Measurements from ENCODE around the gene EIF4G1. TPM values are rescaled to one million over a fixed set of nuclear protein-coding genes. Genes with fewer than 3 reads are reported as not detected.

EIF4G1 gene
- total RNA-seq, 1 donor from 2014 or later: 381 TPM

GRCh38 chr3:184341925-184342324 lies 27.5 kb downstream of the EIF4G1 start:
- no peak overlapping the region for H3K4me3 ChIP-seq (ENCODE audit: low read depth, low read length)
- TF ChIP-seq CTCF (IDR thresholded peaks at IDR 0.05; ENCODE audit: insufficient read depth, low read length, poor library complexity, severe bottlenecking): no peak
- no peaks in the 10 kb centered on the region for H3K27me3 ChIP-seq (ENCODE audit: control insufficient read depth, insufficient read depth, low read length)
- peaks cover 2% of the 10 kb centered on the region for H3K36me3 ChIP-seq (ENCODE audit: control insufficient read depth, insufficient read depth, low read length)
- no peak for DNase-seq (ENCODE audit: low read depth)

GRCh38 chr3:184343200-184343876 lies 28.9 kb downstream of the EIF4G1 start:
- DNase-seq (ENCODE audit: low read depth): no peak
- TF ChIP-seq CTCF (IDR thresholded peaks at IDR 0.05; ENCODE audit: insufficient read depth, low read length, poor library complexity, severe bottlenecking): no peak
- no peaks in the 10 kb centered on the region for H3K27me3 ChIP-seq (ENCODE audit: control insufficient read depth, insufficient read depth, low read length)

GRCh38 chr3:184344579-184345316 lies 30.3 kb downstream of the EIF4G1 start:
- no peak for DNase-seq (ENCODE audit: low read depth)
- Histone ChIP-seq H3K27me3 (ENCODE audit: control insufficient read depth, insufficient read depth, low read length) (no peaks in the 10 kb centered on the region), H3K36me3 (ENCODE audit: control insufficient read depth, insufficient read depth, low read length) (peaks cover 2% of the 10 kb centered on the region), H3K4me3 (ENCODE audit: low read depth, low read length) (no peak overlapping the region)
- TF ChIP-seq CTCF (IDR thresholded peaks at IDR 0.05; ENCODE audit: insufficient read depth, low read length, poor library complexity, severe bottlenecking): no peak

More at GRCh38 chr3:184343200-184343876, 28.9 kb downstream of the EIF4G1 start:
- Histone ChIP-seq H3K36me3 (ENCODE audit: control insufficient read depth, insufficient read depth, low read length) (peaks cover 2% of the 10 kb centered on the region), H3K4me3 (ENCODE audit: low read depth, low read length) (no peak overlapping the region)

GRCh38 chr3:184345317-184346144 lies 31.1 kb downstream of the EIF4G1 start:
- peak; percentile 56 for TF ChIP-seq CTCF (IDR thresholded peaks at IDR 0.05; ENCODE audit: insufficient read depth, low read length, poor library complexity, severe bottlenecking)
- peak; percentile 75 for DNase-seq (ENCODE audit: low read depth)
- no peak overlapping the region for H3K4me3 ChIP-seq (ENCODE audit: low read depth, low read length)
- H3K27me3 ChIP-seq (ENCODE audit: control insufficient read depth, insufficient read depth, low read length): no peaks in the 10 kb centered on the region
- H3K36me3 ChIP-seq (ENCODE audit: control insufficient read depth, insufficient read depth, low read length): peaks cover 2% of the 10 kb centered on the region

- TF ChIP-seq CTCF (IDR thresholded peaks at IDR 0.05; ENCODE audit: insufficient read depth, low read length, poor library complexity, severe bottlenecking): no peak
- DNase-seq (ENCODE audit: low read depth): no peak
- Histone ChIP-seq H3K36me3 (ENCODE audit: control insufficient read depth, insufficient read depth, low read length) (peaks cover 2% of the 10 kb centered on the region), H3K27me3 (ENCODE audit: control insufficient read depth, insufficient read depth, low read length) (no peaks in the 10 kb centered on the region), H3K4me3 (ENCODE audit: low read depth, low read length) (no peak overlapping the region)
These were observed 32.2 kb downstream of the EIF4G1 start for GRCh38 chr3:184346480-184347190.
